ENCODE results near the gene SEZ6. TPM values are rescaled to one million over a fixed set of nuclear protein-coding genes. Genes with fewer than 3 reads are reported as not detected.
A peak's percentile ranks its signal among the peaks of the same experiment; 100 is the strongest.

Gene SEZ6
- total RNA-seq, 2 donors from 2014 or later = not detected

DNA sequence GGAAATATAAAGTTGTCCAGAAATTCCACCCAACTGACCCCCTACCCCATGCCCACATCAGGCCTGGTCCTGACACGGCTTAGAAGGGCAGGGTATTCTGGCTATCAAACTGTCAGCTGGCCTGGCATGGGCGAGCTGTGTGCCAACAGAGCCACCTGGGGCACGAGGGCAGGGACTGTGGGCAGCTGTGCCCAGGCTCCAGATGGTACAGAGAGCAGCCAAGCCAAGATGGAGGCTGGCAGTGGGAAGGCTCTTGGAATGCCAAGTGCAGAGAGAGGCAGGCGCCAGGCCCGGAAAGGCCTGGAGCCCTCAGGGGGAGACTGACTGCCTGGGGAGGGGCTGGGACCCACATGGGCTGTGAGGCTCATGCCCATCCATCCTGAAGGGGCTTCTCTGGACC, 30.2 kb downstream of the SEZ6 start:
- Histone ChIP-seq H3K4me3 (no peak overlapping the region), H3K27me3 (no peaks in the 10 kb centered on the region), H3K36me3 (replicated peaks in 1 of 2; ENCODE audit: insufficient read depth in 1 of 2, low read depth in 2 of 2) (no peaks in the 10 kb centered on the region), H3K27ac (no peak overlapping the region), H3K4me1 (peaks cover 25% of the 10 kb centered on the region), H3K9me3 (no peaks in the 10 kb centered on the region)
- 53 to 100% methylated on average over 2 to 4 of the region's 5 CpGs for WGBS, 2 donors
- ATAC-seq (no peak), DNase-seq (no peak)
- TF ChIP-seq, protein P1, sequence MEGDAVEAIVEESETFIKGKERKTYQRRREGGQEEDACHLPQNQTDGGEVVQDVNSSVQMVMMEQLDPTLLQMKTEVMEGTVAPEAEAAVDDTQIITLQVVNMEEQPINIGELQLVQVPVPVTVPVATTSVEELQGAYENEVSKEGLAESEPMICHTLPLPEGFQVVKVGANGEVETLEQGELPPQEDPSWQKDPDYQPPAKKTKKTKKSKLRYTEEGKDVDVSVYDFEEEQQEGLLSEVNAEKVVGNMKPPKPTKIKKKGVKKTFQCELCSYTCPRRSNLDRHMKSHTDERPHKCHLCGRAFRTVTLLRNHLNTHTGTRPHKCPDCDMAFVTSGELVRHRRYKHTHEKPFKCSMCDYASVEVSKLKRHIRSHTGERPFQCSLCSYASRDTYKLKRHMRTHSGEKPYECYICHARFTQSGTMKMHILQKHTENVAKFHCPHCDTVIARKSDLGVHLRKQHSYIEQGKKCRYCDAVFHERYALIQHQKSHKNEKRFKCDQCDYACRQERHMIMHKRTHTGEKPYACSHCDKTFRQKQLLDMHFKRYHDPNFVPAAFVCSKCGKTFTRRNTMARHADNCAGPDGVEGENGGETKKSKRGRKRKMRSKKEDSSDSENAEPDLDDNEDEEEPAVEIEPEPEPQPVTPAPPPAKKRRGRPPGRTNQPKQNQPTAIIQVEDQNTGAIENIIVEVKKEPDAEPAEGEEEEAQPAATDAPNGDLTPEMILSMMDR (IDR thresholded peaks at IDR 0.05) = no peak
- TF ChIP-seq POLR2A (IDR thresholded peaks at IDR 0.05) = no peak
- intact Hi-C loops (cut with DNase I) = no loop called here

DNA sequence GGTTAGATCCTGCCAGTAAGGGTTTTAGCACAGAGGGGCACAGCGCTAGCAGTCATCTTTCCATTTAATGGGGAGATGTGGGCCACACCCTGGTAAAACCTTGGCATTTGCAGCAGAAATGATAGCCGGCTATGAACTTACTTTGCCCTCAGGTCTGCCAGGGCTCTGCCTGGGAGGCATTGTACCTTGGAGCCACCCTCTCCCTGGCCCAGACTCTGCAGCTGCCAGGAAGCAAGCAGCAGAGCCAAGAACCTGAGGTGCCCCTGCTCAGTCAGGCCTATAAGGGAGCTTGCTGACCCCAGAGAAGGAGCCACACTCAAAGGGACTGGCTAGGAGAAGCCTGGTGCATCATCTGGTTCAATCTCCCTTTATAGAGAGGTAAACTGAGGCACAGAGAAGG, 30.8 kb downstream of the SEZ6 start:
- Histone ChIP-seq H3K27me3 (no peaks in the 10 kb centered on the region), H3K4me3 (no peak overlapping the region), H3K9me3 (no peaks in the 10 kb centered on the region), H3K36me3 (replicated peaks in 1 of 2; ENCODE audit: insufficient read depth in 1 of 2, low read depth in 2 of 2) (no peaks in the 10 kb centered on the region), H3K27ac (no peak overlapping the region), H3K4me1 (peaks cover 28% of the 10 kb centered on the region)
- no peak for DNase-seq
- TF ChIP-seq, protein P1 (IDR thresholded peaks at IDR 0.05) = no peak
- no peak for TF ChIP-seq POLR2A (IDR thresholded peaks at IDR 0.05)
- no peak for ATAC-seq
- 85% methylated on average over 2 of the region's 2 CpGs; no CpG with 5 or more reads in 1 of the 2 donors for WGBS, 2 donors
- intact Hi-C loops (cut with DNase I) = no loop called here

DNA sequence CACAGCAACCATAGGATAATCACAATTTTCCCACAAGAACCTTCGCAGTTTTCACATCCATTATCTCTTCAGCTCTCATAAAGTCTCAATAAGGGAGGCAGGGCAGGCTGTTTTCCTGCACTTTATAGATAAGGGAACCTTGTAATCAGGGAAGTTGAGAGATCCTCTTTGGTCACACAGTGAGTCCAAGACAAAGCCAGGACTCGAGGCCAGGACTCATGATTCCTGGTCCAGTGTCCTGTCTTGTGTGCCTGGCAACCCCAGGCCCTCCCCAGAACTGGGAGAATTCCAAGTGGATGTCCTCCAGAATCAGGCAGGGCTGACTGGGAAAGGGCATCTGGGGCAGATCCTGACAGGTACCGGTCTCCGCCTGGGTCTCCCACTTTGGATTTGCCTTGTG, 31.4 kb downstream of the SEZ6 start:
- H3K27me3 ChIP-seq = no peaks in the 10 kb centered on the region
- H3K4me1 ChIP-seq = peaks cover 28% of the 10 kb centered on the region
- H3K4me3 ChIP-seq = no peak overlapping the region
- WGBS, 2 donors = 61 to 77% methylated on average over 2 to 4 of the region's 4 CpGs
- no peak overlapping the region for H3K27ac ChIP-seq
- no peak for DNase-seq
- H3K9me3 ChIP-seq = no peaks in the 10 kb centered on the region
- no peak for TF ChIP-seq POLR2A (IDR thresholded peaks at IDR 0.05)
- TF ChIP-seq, protein P1 (IDR thresholded peaks at IDR 0.05) = no peak
- no peak for ATAC-seq
- intact Hi-C loops (cut with DNase I) = no loop called here
- H3K36me3 ChIP-seq (replicated peaks in 1 of 2; ENCODE audit: insufficient read depth in 1 of 2, low read depth in 2 of 2) = no peaks in the 10 kb centered on the region

DNA sequence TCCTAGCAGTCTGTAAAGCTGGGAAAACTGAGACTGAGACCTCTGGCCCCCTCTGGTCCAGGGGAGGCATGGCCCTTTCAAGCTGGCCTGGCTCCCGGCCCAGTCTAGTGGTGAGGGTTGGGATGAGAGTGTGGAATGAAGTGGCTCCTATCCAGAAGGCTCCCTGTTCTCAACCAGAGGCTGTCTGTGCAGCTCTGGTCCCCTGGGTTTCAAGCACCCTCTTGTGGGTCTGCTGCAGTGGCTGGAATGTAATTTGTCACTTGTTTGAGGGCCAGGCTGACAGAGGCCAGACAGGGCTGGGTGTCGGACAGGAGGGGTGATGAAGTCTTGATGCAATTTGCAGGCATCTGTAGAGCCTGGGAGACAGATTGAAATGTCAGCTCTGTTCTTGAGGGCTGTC, 32.4 kb downstream of the SEZ6 start:
- Histone ChIP-seq H3K36me3 (replicated peaks in 1 of 2; ENCODE audit: insufficient read depth in 1 of 2, low read depth in 2 of 2) (no peaks in the 10 kb centered on the region), H3K27me3 (no peaks in the 10 kb centered on the region), H3K4me3 (no peak overlapping the region), H3K4me1 (peaks cover 31% of the 10 kb centered on the region), H3K27ac (no peak overlapping the region), H3K9me3 (no peaks in the 10 kb centered on the region)
- intact Hi-C loops (cut with DNase I) = no loop called here
- ATAC-seq = no peak
- peak in 3 of 4 donors; percentile 26 to 49 (median 31) for DNase-seq
- no peak for TF ChIP-seq POLR2A (IDR thresholded peaks at IDR 0.05)
- TF ChIP-seq, protein P1 (IDR thresholded peaks at IDR 0.05) = no peak
- WGBS, 2 donors = 64 to 83% methylated on average over 1 to 2 of the region's 2 CpGs

DNA sequence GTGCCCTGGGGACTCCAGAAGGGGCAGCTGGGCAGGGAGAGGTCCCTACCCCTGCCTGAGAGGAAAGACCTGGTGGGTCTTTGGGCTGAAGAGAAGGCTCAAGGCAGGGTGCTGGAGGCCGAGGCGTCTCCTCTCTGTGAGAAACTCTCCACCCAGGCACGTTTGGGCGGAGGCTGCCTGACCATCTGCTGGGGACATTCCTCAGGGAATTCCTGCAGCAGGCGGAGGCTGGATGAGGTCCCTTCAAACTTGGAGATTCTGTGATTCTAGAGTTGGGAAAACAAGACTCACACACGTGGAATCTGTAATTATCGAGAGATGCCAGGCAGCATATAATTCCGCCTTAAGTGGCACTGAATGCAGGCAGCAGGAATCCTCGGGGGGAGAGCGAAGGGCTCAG, 33.4 kb downstream of the SEZ6 start:
- H3K9me3 ChIP-seq = no peaks in the 10 kb centered on the region
- peaks cover 37% of the 10 kb centered on the region for H3K4me1 ChIP-seq
- intact Hi-C loops (cut with DNase I) = no loop called here
- no peak for ATAC-seq
- H3K4me3 ChIP-seq = no peak overlapping the region
- no peaks in the 10 kb centered on the region for H3K27me3 ChIP-seq
- H3K36me3 ChIP-seq (replicated peaks in 1 of 2; ENCODE audit: insufficient read depth in 1 of 2, low read depth in 2 of 2) = no peaks in the 10 kb centered on the region
- 73 to 81% methylated on average over 10 of the region's 10 CpGs for WGBS, 2 donors
- no peak for TF ChIP-seq POLR2A (IDR thresholded peaks at IDR 0.05)
- TF ChIP-seq, protein P1 (IDR thresholded peaks at IDR 0.05) = no peak
- DNase-seq = no peak
- H3K27ac ChIP-seq = no peak overlapping the region
